Glutamatergic neuron (in vitro differentiated cells): ENCODE data around the gene PSMB7. TPM values are rescaled to one million over a fixed set of nuclear protein-coding genes. Genes with fewer than 3 reads are reported as not detected.

Experiments
- DNase-seq: peaks from one replicate; pipeline ENCODE4 v3.0.0; 2022
- H3K27ac Mint-ChIP-seq: one replicate; pipeline ENCODE4 v1.8.0; 2020; ENCODE audit warnings: mild to moderate bottlenecking, mixed read lengths, inconsistent platforms; ENCODE audit not compliant: unreplicated experiment
- H3K27me3 Mint-ChIP-seq: one replicate; pipeline ENCODE4 v1.8.0; 2020; ENCODE audit warnings: mild to moderate bottlenecking, moderate library complexity, mixed read lengths, inconsistent platforms; ENCODE audit not compliant: unreplicated experiment
- H3K36me3 Mint-ChIP-seq: one replicate; pipeline ENCODE4 v1.8.0; 2020; ENCODE audit warnings: mild to moderate bottlenecking, mixed read lengths, inconsistent platforms; ENCODE audit not compliant: unreplicated experiment
- H3K4me1 Mint-ChIP-seq: one replicate; pipeline ENCODE4 v1.8.0; 2020; ENCODE audit warnings: mild to moderate bottlenecking, low read depth, mixed read lengths, inconsistent platforms; ENCODE audit not compliant: unreplicated experiment
- H3K4me3 Mint-ChIP-seq: one replicate; pipeline ENCODE4 v1.8.0; 2020; ENCODE audit warnings: mild to moderate bottlenecking, mixed read lengths, inconsistent platforms; ENCODE audit not compliant: unreplicated experiment
- H3K9me3 Mint-ChIP-seq: one replicate; pipeline ENCODE4 v1.8.0; 2020; ENCODE audit warnings: mild to moderate bottlenecking, moderate library complexity, mixed read lengths, inconsistent platforms; ENCODE audit not compliant: unreplicated experiment
- CTCF ChIP-seq: fragments of 200-600 bp; sonication (generic); IDR thresholded peaks from one replicate; pipeline ENCODE4 v1.5.0; 2021; ENCODE audit not compliant: partially characterized antibody, unreplicated experiment
- total RNA-seq: library from RNA; stranded (reverse); fragmentation: NEBNext Ultra II Directional; extraction: Animal tissue kit (Norgen Biotek cat#: 25700); gene quantifications from one replicate; pipeline ENCODE4 v1.2.1, GENCODE V29; 2021; ENCODE audit not compliant: unreplicated experiment

Gene PSMB7
- total RNA-seq, 1 donor from 2014 or later: 185 TPM

GRCh38 chr9:124381170-124381945 is 33.9 kb downstream of the PSMB7 start:
- no peak for TF ChIP-seq CTCF
- Mint-ChIP-seq H3K36me3 (peaks cover 6% of the 10 kb centered on the region), H3K9me3 (no peaks in the 10 kb centered on the region), H3K4me3 (no peak overlapping the region), H3K4me1 (peaks cover 35% of the 10 kb centered on the region), H3K27ac (no peak overlapping the region), H3K27me3 (no peaks in the 10 kb centered on the region)
- no peak for DNase-seq

DNA sequence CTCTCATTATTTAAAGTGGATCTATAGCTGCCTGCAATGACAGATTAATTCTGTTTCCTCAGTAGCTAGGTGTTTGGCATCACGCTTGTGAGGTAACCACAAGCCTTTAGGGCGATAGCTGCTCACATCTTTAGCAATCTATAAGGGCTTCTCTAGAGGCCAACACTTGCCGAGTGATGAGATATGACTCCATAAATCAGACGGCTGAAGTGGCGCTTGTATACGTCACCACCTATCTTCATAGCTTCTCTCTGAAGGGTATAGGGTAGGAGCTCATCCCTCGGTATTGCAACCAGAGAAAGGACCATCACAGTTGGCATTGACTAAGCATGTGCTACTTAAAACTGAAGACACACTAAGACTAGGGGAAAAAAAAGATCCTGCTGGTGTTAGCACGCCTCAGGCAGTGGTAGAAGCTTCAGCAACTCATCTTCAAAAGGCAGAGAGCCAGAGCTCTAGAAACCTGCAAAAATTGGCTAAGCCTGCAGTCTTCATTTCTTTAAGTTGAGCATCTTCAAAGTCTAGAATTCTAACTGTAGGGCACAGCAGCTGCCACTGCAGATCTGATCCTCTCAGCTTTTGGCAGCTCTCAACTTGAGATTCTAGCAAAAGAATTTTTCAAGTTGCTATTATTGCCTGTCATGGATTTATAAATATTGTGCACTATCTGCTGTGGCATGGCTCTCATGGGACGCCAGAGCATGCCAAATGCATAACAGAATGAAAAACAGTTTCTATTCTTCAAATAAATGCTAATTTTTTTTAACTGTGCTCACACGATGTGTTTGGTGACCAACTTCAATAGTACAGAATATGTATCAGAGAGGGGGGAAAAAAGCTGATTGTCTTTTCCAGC is 37.5 kb downstream of the PSMB7 start:
- Mint-ChIP-seq H3K27ac (no peak overlapping the region), H3K27me3 (no peaks in the 10 kb centered on the region), H3K9me3 (no peaks in the 10 kb centered on the region), H3K4me1 (peaks cover 21% of the 10 kb centered on the region), H3K4me3 (no peak overlapping the region), H3K36me3 (peaks cover 6% of the 10 kb centered on the region)
- no peak for TF ChIP-seq CTCF
- no peak for DNase-seq

DNA sequence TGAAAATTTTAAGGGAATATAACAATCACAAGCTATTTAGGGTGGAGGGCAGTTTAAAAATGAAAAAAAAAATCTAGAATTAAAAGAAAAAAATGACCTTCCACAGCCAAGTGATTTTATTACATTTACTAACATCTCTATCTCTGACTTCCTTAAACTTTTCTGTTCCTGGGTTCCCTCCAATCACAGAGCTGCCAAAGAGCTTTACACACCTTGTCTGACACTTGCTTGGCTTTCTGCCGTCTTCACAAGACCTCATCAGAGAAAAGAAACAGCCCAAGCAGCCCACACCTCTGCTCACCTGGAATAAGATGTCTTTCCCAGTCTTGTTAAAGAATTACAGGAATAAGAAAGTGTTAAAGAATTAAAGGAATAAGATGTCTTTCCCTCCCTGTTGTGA is 38.9 kb downstream of the PSMB7 start:
- Mint-ChIP-seq H3K27me3 (no peaks in the 10 kb centered on the region), H3K4me1 (peaks cover 26% of the 10 kb centered on the region), H3K4me3 (no peak overlapping the region), H3K27ac (no peak overlapping the region), H3K9me3 (no peaks in the 10 kb centered on the region), H3K36me3 (peaks cover 6% of the 10 kb centered on the region)
- no peak for TF ChIP-seq CTCF
- no peak for DNase-seq

- Mint-ChIP-seq H3K4me3 (no peak overlapping the region), H3K9me3 (no peaks in the 10 kb centered on the region), H3K27ac (peak overlapping the region; percentile 50), H3K36me3 (peaks cover 6% of the 10 kb centered on the region), H3K27me3 (no peaks in the 10 kb centered on the region), H3K4me1 (peaks cover 32% of the 10 kb centered on the region)
- no peak for TF ChIP-seq CTCF
- DNase-seq: peak; percentile 31
Measured at GRCh38 chr9:124375726-124376125, 39.5 kb downstream of the PSMB7 start.

- Mint-ChIP-seq H3K4me1 (peaks cover 44% of the 10 kb centered on the region), H3K9me3 (no peaks in the 10 kb centered on the region), H3K27me3 (no peaks in the 10 kb centered on the region), H3K36me3 (peaks cover 6% of the 10 kb centered on the region), H3K27ac (no peak overlapping the region), H3K4me3 (no peak overlapping the region)
- DNase-seq: no peak
- no peak for TF ChIP-seq CTCF
Measured at GRCh38 chr9:124373851-124374250, 41.4 kb downstream of the PSMB7 start.
